ENCODE data around the gene RAPGEF6. TPM values are rescaled to one million over a fixed set of nuclear protein-coding genes. Genes with fewer than 3 reads are reported as not detected.
A peak's percentile ranks its signal among the peaks of the same experiment; 100 is the strongest.

Gene RAPGEF6
- total RNA-seq, 5 donors from 2014 or later (not counting 1 experiment from before 2014, with no cell fraction given) = 82.9 to 122 (median 87.7) TPM

DNA sequence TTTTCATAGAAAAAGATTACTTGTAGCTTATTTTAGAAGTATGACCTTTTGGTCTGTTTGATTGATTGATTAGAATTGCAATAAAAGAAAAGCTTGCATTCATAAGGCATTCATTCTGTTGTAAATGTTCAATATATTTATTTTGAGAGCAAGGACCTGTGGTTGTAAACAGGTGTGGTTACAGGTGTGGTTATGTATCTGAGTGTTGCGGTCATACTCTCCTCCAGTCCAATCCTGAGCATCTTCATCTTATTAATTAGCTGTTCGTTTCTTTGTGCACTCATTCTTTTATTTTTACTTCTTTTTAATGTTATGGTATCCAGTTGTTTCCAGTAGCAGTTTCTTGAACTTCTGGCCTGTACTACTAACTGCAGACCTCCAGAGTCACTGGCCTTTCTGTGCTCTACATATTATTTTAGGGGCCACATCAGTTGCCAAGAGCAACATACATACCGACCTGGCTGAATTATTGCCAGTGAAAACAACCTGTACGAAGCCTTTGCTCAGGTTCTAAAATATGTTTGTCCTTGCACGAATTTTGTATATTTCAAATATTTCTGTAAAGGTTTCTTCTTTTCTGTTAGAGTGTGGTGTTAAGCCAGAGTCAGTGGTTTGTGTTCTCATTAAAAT is 242.4 kb downstream of the RAPGEF6 start:
- Histone ChIP-seq H3K4me3 (ENCODE audit: control insufficient read depth in 1 of 2, extremely low read depth in 1 of 2, low read length in 1 of 2) (no peak overlapping the region), H3K36me3 (ENCODE audit: control insufficient read depth in 2 of 2, extremely low read depth in 1 of 2, insufficient read depth in 1 of 2, low read length in 1 of 2) (peaks cover 5 to 79% of the 10 kb centered on the region in 2 donors), H3K27ac (ENCODE audit: low read length) (peak overlapping the region; percentile 95), H3K27me3 (replicated peaks in 1 of 2; ENCODE audit: control insufficient read depth in 2 of 2, extremely low read depth in 1 of 2, insufficient read depth in 2 of 2, low read length in 1 of 2) (no peaks in the 10 kb centered on the region), H3K4me1 (ENCODE audit: control insufficient read depth in 1 of 2, extremely low read depth in 1 of 2, insufficient read depth in 2 of 2, low read length in 2 of 2) (peaks cover 40 to 44% of the 10 kb centered on the region in 2 experiments), H3K9me3 (no peaks in the 10 kb centered on the region)
- peak in 1 of 35 experiments; percentile 50 for DNase-seq
- H3K27me3 Mint-ChIP-seq = no peaks in the 10 kb centered on the region
- ChIA-PET CTCF (interaction anchor here in 1 of 2 donors (1.2 to 1.7 kb wide), 3 partner anchors 10 to 127 kb away, joined by 3 to 7 read pairs (median 4); no protein-coding TSS in a partner anchor), POLR2A (interaction anchor here in 1 of 2 donors (0.6 to 1.2 kb wide), 5 partner anchors 11 to 128 kb away, joined by 3 to 4 read pairs (median 4); no protein-coding TSS in a partner anchor)
- peak overlapping the region in 2 of 3 donors; percentile 35 to 56 for H3K4me3 Mint-ChIP-seq
- peaks cover 72% of the 10 kb centered on the region for H3K36me3 Mint-ChIP-seq
- no peaks in the 10 kb centered on the region for H3K9me3 Mint-ChIP-seq
- no CpG with 5 or more reads among the region's 5 CpGs for WGBS (ENCODE audit: insufficient coverage)
- H3K4me1 Mint-ChIP-seq = peaks cover 87 to 92% (median 88%) of the 10 kb centered on the region in 3 donors
- peak overlapping the region; percentile 85 to 95 for H3K27ac Mint-ChIP-seq
- ATAC-seq (replicated peaks in 1 of 4) = no peak

DNA sequence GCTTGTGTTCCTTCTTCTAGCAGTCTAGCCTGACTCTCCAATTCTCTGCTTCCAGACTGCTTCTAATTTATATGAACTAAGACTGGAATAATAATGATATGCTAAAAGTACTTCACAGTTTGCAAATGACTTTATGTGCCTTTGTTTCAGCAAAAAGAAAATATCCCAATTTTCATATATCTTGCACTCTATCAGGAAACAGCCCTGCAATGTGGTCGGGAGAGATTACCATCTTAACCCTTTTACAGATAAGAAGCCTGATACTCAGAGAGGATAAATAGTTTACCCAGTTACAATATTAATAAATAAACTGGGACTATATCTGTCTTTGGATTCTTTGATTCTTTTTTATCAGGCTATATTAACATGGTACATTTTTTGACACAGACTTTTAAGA is 245.2 kb downstream of the RAPGEF6 start:
- no peak for ATAC-seq (replicated peaks in 1 of 4)
- peaks cover 5 to 81% of the 10 kb centered on the region in 2 donors for H3K36me3 ChIP-seq (ENCODE audit: control insufficient read depth in 2 of 2, extremely low read depth in 1 of 2, insufficient read depth in 1 of 2, low read length in 1 of 2)
- peak overlapping the region; percentile 95 for H3K27ac ChIP-seq (ENCODE audit: low read length)
- H3K27me3 ChIP-seq (replicated peaks in 1 of 2; ENCODE audit: control insufficient read depth in 2 of 2, extremely low read depth in 1 of 2, insufficient read depth in 2 of 2, low read length in 1 of 2) = no peaks in the 10 kb centered on the region
- Mint-ChIP-seq H3K4me3 (peak overlapping the region in 2 of 3 donors; percentile 21 to 32), H3K27ac (peak overlapping the region; percentile 88 to 89), H3K9me3 (no peaks in the 10 kb centered on the region), H3K4me1 (peaks cover 84 to 91% (median 87%) of the 10 kb centered on the region in 3 donors), H3K36me3 (peaks cover 66% of the 10 kb centered on the region), H3K27me3 (no peaks in the 10 kb centered on the region)
- H3K9me3 ChIP-seq = no peaks in the 10 kb centered on the region
- peaks cover 24 to 38% of the 10 kb centered on the region in 2 experiments for H3K4me1 ChIP-seq (ENCODE audit: control insufficient read depth in 1 of 2, extremely low read depth in 1 of 2, insufficient read depth in 2 of 2, low read length in 2 of 2)
- ChIA-PET POLR2A (interaction anchor here in 1 of 2 donors (0.6 kb wide), 1 partner anchor 238 kb away, joined by 3 read pairs; no protein-coding TSS in a partner anchor), CTCF (interaction anchor here in 1 of 2 donors (0.7 kb wide), 1 partner anchor 611 kb away, joined by 3 read pairs; no protein-coding TSS in a partner anchor)
- no peak for DNase-seq
- WGBS (ENCODE audit: insufficient coverage) = no CpG with 5 or more reads among the region's 1 CpG
- H3K4me3 ChIP-seq (ENCODE audit: control insufficient read depth in 1 of 2, extremely low read depth in 1 of 2, low read length in 1 of 2) = no peak overlapping the region

DNA sequence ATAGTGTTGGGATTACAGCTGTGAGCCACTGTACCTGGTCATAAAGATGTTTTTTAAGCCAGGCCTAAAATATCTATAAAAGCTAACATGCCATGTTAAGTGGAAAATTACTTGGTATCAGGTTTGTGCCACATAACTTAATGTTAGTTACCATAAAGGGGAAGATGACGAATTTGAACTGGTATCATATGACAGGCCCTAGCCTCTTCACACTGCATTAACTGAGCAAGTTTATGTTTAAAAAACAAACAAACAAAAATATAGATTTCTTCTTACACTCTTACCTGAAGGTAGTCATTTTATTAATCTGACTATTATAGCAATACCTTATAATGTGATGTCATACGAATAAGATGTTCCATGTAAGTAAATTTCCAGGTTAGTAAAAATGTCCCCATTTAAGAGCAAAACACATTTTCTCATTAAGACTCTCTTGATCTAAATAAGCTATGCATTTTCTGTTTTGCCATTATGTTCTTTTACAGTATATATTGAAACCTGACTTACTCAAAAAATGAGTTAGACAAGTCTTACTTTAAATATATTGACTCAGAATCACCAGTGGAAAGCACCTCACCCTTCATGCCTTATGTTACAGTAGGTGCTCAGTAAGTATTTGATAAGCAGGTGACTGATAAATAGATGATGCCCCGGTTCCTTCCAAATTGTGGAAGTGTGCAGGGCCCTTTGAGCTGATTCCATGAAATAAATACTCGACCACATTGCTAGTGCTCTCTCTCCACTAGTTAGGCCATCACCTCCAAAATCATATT is 245.7 kb downstream of the RAPGEF6 start:
- ATAC-seq (replicated peaks in 1 of 4) (no peak), DNase-seq (no peak)
- Mint-ChIP-seq H3K4me3 (peak overlapping the region in 2 of 3 donors; percentile 15 to 32), H3K4me1 (peaks cover 84 to 92% (median 90%) of the 10 kb centered on the region in 3 donors), H3K27me3 (no peaks in the 10 kb centered on the region), H3K27ac (peak overlapping the region; percentile 88 to 89), H3K9me3 (no peaks in the 10 kb centered on the region), H3K36me3 (peaks cover 67% of the 10 kb centered on the region)
- Histone ChIP-seq H3K9me3 (no peaks in the 10 kb centered on the region), H3K27ac (ENCODE audit: low read length) (peak overlapping the region; percentile 95), H3K4me1 (ENCODE audit: control insufficient read depth in 1 of 2, extremely low read depth in 1 of 2, insufficient read depth in 2 of 2, low read length in 2 of 2) (peaks cover 25 to 42% of the 10 kb centered on the region in 2 experiments), H3K4me3 (ENCODE audit: control insufficient read depth in 1 of 2, extremely low read depth in 1 of 2, low read length in 1 of 2) (no peak overlapping the region), H3K36me3 (ENCODE audit: control insufficient read depth in 2 of 2, extremely low read depth in 1 of 2, insufficient read depth in 1 of 2, low read length in 1 of 2) (peaks cover 5 to 79% of the 10 kb centered on the region in 2 donors), H3K27me3 (replicated peaks in 1 of 2; ENCODE audit: control insufficient read depth in 2 of 2, extremely low read depth in 1 of 2, insufficient read depth in 2 of 2, low read length in 1 of 2) (no peaks in the 10 kb centered on the region)
- ChIA-PET POLR2A (interaction anchor here (0.5 to 0.7 kb wide), 3 partner anchors 15 to 153 kb away, joined by 3 to 5 read pairs (median 5); no protein-coding TSS in a partner anchor), CTCF (interaction anchor here (0.6 to 0.7 kb wide), 3 partner anchors 105 to 610 kb away, joined by 3 to 4 read pairs (median 3); no protein-coding TSS in a partner anchor)
- WGBS (ENCODE audit: insufficient coverage) = no CpG with 5 or more reads among the region's 4 CpGs

DNA sequence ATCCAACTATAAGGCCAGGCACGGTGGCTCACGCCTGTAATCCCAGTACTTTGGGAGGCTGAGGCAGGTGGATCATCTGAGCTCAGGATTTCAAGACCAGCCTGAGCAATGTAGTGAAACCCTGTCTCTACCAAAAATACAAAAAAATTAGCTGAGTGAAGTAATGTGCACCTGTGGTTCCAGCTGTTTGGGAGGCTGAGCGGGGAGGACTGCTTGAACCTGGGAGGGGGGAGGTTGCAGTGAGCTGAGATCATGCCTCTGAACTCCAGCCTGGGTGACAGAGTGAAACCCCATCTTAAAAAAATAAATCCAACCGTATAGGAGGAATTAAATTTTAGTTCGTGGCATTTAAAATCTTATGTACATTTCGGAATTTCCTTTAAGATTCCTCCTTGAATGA is 247.8 kb downstream of the RAPGEF6 start:
- H3K27me3 ChIP-seq (replicated peaks in 1 of 2; ENCODE audit: control insufficient read depth in 2 of 2, extremely low read depth in 1 of 2, insufficient read depth in 2 of 2, low read length in 1 of 2) = no peaks in the 10 kb centered on the region
- no peaks in the 10 kb centered on the region for H3K27me3 Mint-ChIP-seq
- peaks cover 49% of the 10 kb centered on the region for H3K36me3 Mint-ChIP-seq
- H3K27ac ChIP-seq (ENCODE audit: low read length) = peak overlapping the region; percentile 35
- H3K27ac Mint-ChIP-seq = peak overlapping the region; percentile 82 to 88
- no peak overlapping the region for H3K4me3 ChIP-seq (ENCODE audit: control insufficient read depth in 1 of 2, extremely low read depth in 1 of 2, low read length in 1 of 2)
- DNase-seq (no peak), ATAC-seq (replicated peaks in 1 of 4) (no peak)
- peaks cover 83 to 91% (median 89%) of the 10 kb centered on the region in 3 donors for H3K4me1 Mint-ChIP-seq
- ChIA-PET CTCF (no interaction called here), POLR2A (interaction anchor here (0.5 to 0.6 kb wide), 2 partner anchors 87 to 492 kb away, joined by 4 to 6 read pairs; no protein-coding TSS in a partner anchor)
- no CpG with 5 or more reads among the region's 6 CpGs for WGBS (ENCODE audit: insufficient coverage)
- H3K4me3 Mint-ChIP-seq = peak overlapping the region in 1 of 3 donors; percentile 28
- H3K9me3 Mint-ChIP-seq = no peaks in the 10 kb centered on the region
- peaks cover 39 to 44% of the 10 kb centered on the region in 2 experiments for H3K4me1 ChIP-seq (ENCODE audit: control insufficient read depth in 1 of 2, extremely low read depth in 1 of 2, insufficient read depth in 2 of 2, low read length in 2 of 2)
- no peaks in the 10 kb centered on the region for H3K9me3 ChIP-seq
- H3K36me3 ChIP-seq (ENCODE audit: control insufficient read depth in 2 of 2, extremely low read depth in 1 of 2, insufficient read depth in 1 of 2, low read length in 1 of 2) = peaks cover 5 to 62% of the 10 kb centered on the region in 2 donors

DNA sequence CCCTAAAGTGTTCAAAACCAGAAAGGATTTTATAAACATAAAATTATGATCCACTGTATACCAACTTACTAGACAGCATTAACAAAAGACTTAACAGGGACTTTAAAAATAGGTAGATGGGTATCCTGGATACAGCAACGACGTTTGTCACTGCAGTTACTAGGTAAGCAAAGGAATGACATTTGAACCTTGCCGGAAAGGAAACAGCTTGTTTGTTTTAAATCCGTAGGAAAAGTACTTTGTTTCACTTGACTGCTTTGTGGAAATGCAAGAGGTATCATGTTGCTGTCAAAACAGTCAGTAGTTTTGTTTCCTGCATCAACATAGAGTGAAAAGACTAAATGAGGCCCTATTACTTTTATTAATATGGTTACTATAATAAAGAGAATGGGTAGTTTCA is 248.2 kb downstream of the RAPGEF6 start:
- Histone ChIP-seq H3K9me3 (no peaks in the 10 kb centered on the region), H3K36me3 (ENCODE audit: control insufficient read depth in 2 of 2, extremely low read depth in 1 of 2, insufficient read depth in 1 of 2, low read length in 1 of 2) (peaks cover 5 to 57% of the 10 kb centered on the region in 2 donors), H3K27ac (ENCODE audit: low read length) (peak overlapping the region; percentile 35), H3K4me1 (ENCODE audit: control insufficient read depth in 1 of 2, extremely low read depth in 1 of 2, insufficient read depth in 2 of 2, low read length in 2 of 2) (peaks cover 43 to 44% of the 10 kb centered on the region in 2 experiments), H3K4me3 (ENCODE audit: control insufficient read depth in 1 of 2, extremely low read depth in 1 of 2, low read length in 1 of 2) (no peak overlapping the region), H3K27me3 (replicated peaks in 1 of 2; ENCODE audit: control insufficient read depth in 2 of 2, extremely low read depth in 1 of 2, insufficient read depth in 2 of 2, low read length in 1 of 2) (no peaks in the 10 kb centered on the region)
- Mint-ChIP-seq H3K4me1 (peaks cover 83 to 91% (median 89%) of the 10 kb centered on the region in 3 donors), H3K27me3 (no peaks in the 10 kb centered on the region), H3K36me3 (peaks cover 45% of the 10 kb centered on the region), H3K4me3 (peak overlapping the region in 1 of 3 donors; percentile 28), H3K9me3 (no peaks in the 10 kb centered on the region), H3K27ac (peak overlapping the region; percentile 82 to 88)
- POLR2A ChIA-PET = interaction anchor here in 1 of 2 donors (0.5 kb wide), 1 partner anchor 86 kb away, joined by 6 read pairs; no protein-coding TSS in a partner anchor
- DNase-seq (no peak), ATAC-seq (replicated peaks in 1 of 4) (no peak)
- 63% methylated on average over 2 of the region's 4 CpGs for WGBS (ENCODE audit: insufficient coverage)
- CTCF ChIA-PET = no interaction called here

DNA sequence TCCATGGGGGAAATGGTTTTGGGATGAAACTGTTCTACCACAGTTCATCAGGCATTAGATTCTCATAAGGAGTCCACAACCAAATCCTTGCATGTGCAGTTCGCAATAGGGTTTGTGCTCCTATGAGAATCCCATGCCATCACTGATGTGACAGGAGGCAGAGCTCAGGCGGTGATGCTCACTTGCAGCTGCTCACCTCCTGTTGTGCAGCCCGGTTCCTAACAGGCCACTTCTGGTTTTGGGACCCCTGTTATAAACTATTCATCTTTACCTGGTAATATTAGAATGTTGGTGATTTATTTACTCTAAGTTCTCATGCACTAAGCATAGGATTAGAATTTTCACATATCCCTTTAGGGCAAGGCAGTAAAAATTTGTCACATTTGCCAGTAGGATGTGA is 248.9 kb downstream of the RAPGEF6 start:
- peaks cover 0 to 50% of the 10 kb centered on the region in 2 donors for H3K36me3 ChIP-seq (ENCODE audit: control insufficient read depth in 2 of 2, extremely low read depth in 1 of 2, insufficient read depth in 1 of 2, low read length in 1 of 2)
- ATAC-seq (replicated peaks in 1 of 4) (no peak), DNase-seq (no peak)
- Mint-ChIP-seq H3K4me3 (no peak overlapping the region), H3K9me3 (no peaks in the 10 kb centered on the region), H3K36me3 (peaks cover 45% of the 10 kb centered on the region), H3K27ac (peak overlapping the region; percentile 82 to 88), H3K4me1 (peaks cover 89 to 92% (median 89%) of the 10 kb centered on the region in 3 donors), H3K27me3 (no peaks in the 10 kb centered on the region)
- ChIA-PET POLR2A (no interaction called here), CTCF (interaction anchor here in 1 of 2 donors (1.2 kb wide), 1 partner anchor 114 kb away, joined by 3 read pairs; no protein-coding TSS in a partner anchor)
- no CpG with 5 or more reads among the region's 3 CpGs for WGBS (ENCODE audit: insufficient coverage)
- no peaks in the 10 kb centered on the region for H3K9me3 ChIP-seq
- H3K4me3 ChIP-seq (ENCODE audit: control insufficient read depth in 1 of 2, extremely low read depth in 1 of 2, low read length in 1 of 2) = no peak overlapping the region
- peak overlapping the region; percentile 26 for H3K27ac ChIP-seq (ENCODE audit: low read length)
- H3K27me3 ChIP-seq (replicated peaks in 1 of 2; ENCODE audit: control insufficient read depth in 2 of 2, extremely low read depth in 1 of 2, insufficient read depth in 2 of 2, low read length in 1 of 2) = no peaks in the 10 kb centered on the region
- H3K4me1 ChIP-seq (ENCODE audit: control insufficient read depth in 1 of 2, extremely low read depth in 1 of 2, insufficient read depth in 2 of 2, low read length in 2 of 2) = peaks cover 49% of the 10 kb centered on the region in 2 experiments

All from T-cell (primary cell).